K562 (cell line): ENCODE data around the gene TGM1. TPM values are rescaled to one million over a fixed set of nuclear protein-coding genes. Genes with fewer than 3 reads are reported as not detected.

Experiments used
- ASH1L ChIP-seq: fragments of 450-650 bp; IDR thresholded peaks from 2 replicates; pipeline ENCODE4 v1.6.1; 2018; ENCODE audit warnings: borderline replicate concordance, mild to moderate bottlenecking, low read depth; ENCODE audit not compliant: partially characterized antibody
- BRD9 ChIP-seq: fragments of 450-650 bp; IDR thresholded peaks from 2 replicates; pipeline ENCODE4 v1.6.1; 2018; ENCODE audit warnings: low read depth; ENCODE audit not compliant: partially characterized antibody
- CREB1 ChIP-seq, 2 experiments: sonication (generic) in 1 of 2; formaldehyde crosslinking in 1 of 2; IDR thresholded peaks; 2 replicates each; pipeline versions ENCODE4 v1.6.1 to v1.8.0; 2012 to 2022; ENCODE audit warnings: inconsistent platforms in 1 of 2, mild to moderate bottlenecking in 1 of 2, missing genetic modification reagents in 1 of 2, moderate library complexity in 1 of 2
- FOXA1 ChIP-seq: fragments of 450-650 bp; IDR thresholded peaks from 2 replicates; pipeline ENCODE4 v1.6.1; 2016; ENCODE audit warnings: mild to moderate bottlenecking, borderline replicate concordance
- GTF2F1 ChIP-seq: IDR thresholded peaks from 2 replicates; pipeline ENCODE4 v1.6.1; 2011; ENCODE audit warnings: low read depth, low read length, improper control_type of control experiment
- NCOA4 ChIP-seq: fragments of 450-650 bp; IDR thresholded peaks from 2 replicates; pipeline ENCODE4 v1.6.1; 2018; ENCODE audit warnings: mild to moderate bottlenecking; ENCODE audit not compliant: partially characterized antibody
- POLR2A ChIP-seq: fragments of 450-650 bp; conservative IDR thresholded peaks from 2 replicates; pipeline ENCODE4 v1.6.1; 2016
- TARDBP ChIP-seq: fragments of 450-650 bp; IDR thresholded peaks from 2 replicates; pipeline ENCODE4 v1.6.1; 2016
- TFAM ChIP-seq: fragments of 250-450 bp; sonication (Bioruptor Pico); conservative IDR thresholded peaks from 2 replicates; pipeline ENCODE4 v1.5.0; 2021; ENCODE audit warnings: mild to moderate bottlenecking, moderate library complexity
- WHSC1 ChIP-seq: IDR thresholded peaks from one replicate; pipeline ENCODE4 v1.6.1; 2012; ENCODE audit warnings: low read length, control low read depth, inconsistent platforms
- ZNF408 ChIP-seq: fragments of 250-450 bp; sonication (Bioruptor Pico); IDR thresholded peaks from 2 replicates; pipeline ENCODE4 v1.4.0; 2020; ENCODE audit warnings: low read depth, mild to moderate bottlenecking, moderate library complexity
- ZNF445 ChIP-seq: fragments of 250-450 bp; sonication (Bioruptor Pico); IDR thresholded peaks from 2 replicates; pipeline ENCODE4 v1.4.0; 2020; ENCODE audit warnings: low read depth, mild to moderate bottlenecking, moderate library complexity
- ZNF644 ChIP-seq: fragments of 200-800 bp; sonication (Bioruptor generic); IDR thresholded peaks from 2 replicates; pipeline ENCODE4 v1.6.1; 2016; ENCODE audit warnings: low read depth, missing genetic modification characterization, missing compliant biosample characterization
- polyA plus RNA-seq, 8 experiments: library from polyadenylated mRNA; depleted of rRNA in 4 of 8; stranded (reverse) in 5 of 8; unstranded in 3 of 8; fragments of >200 nt; fragmentation: Nextera tagmentation in 2 of 8; fragmentation: Illumina TruSeq in 1 of 8; extraction: Ambion mirVana in 2 of 8; extraction: Trizol in 1 of 8; gene quantifications; 2 replicates each; pipeline versions ENCODE4 v1.2.1 to v1.2.3, GENCODE V29; 2011 to 2014; ENCODE audit warnings: inconsistent platforms in 1 of 8, missing spikeins in 1 of 8
- total RNA-seq, 7 experiments: library from RNA; depleted of rRNA in 6 of 7; stranded (reverse); fragments of >200 nt in 6 of 7; fragmentation: Illumina TruSeq in 2 of 7; extraction: Trizol in 2 of 7; gene quantifications; 2 replicates each; pipeline versions ENCODE4 v1.2.1 to v1.2.3, GENCODE V29; 2011 to 2021; ENCODE audit warnings: low replicate concordance in 1 of 7
- TF ChIP-seq, protein P1 (sequence below): fragments of 200-600 bp; sonication (generic); IDR thresholded peaks from one replicate; pipeline ENCODE4 v1.6.1; 2012; ENCODE audit warnings: mild to moderate bottlenecking, low read depth, low read length, inconsistent platforms
- TF ChIP-seq, protein P2 (sequence below): sonication (generic); formaldehyde crosslinking; IDR thresholded peaks from 2 replicates; pipeline ENCODE4 v1.8.0; 2022; ENCODE audit warnings: mild to moderate bottlenecking, missing genetic modification reagents, borderline replicate concordance

TGM1 gene
- total and polyA plus RNA-seq, 9 of the 15 experiments (the other 6 are each of a cell fraction or from before 2014, with no cell fraction given): 0.13 to 4.4 (median 0.88) TPM

DNA sequence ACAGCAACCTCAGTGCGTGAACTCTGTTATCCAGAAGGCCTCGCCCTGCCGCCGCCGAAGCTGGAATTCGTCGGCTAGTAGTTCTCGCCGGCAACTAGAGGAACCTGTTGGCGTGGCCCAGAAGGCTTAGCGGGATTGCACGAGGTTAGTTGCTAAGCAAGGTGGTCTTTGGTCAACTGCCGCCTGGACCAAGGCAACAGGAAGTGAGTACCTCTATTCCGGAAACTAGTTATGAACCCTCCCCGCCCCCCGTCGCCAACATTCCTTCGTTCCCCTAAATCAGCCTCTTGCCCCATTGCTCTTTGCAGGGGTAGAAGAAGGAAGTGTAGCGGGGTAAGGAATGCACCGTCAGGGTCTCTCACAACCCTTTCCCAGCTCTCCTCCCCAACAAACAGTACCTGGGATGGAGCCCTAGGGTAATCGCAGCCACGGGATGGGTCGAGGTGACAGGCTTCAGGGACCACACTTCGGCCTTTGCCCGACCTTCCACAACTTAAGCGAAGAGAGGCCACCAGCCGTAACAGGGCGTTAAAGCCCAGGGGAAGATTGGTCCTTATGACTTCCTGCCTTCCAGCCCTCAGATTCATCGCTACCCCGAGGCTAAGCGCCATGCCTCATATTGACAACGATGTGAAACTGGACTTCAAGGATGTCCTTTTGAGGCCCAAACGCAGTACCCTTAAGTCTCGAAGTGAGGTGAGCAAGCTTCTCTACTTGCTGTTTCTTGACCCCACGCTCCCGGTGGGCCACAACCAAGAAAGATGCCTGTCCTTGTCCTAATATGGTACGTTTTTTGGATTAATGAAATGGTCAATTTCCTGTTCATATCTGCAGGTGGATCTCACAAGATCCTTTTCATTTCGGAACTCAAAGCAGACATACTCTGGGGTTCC, 30.1 kb downstream of the TGM1 start, which contains the start of gene GMPR2 (continued):
- TF ChIP-seq, protein P1, sequence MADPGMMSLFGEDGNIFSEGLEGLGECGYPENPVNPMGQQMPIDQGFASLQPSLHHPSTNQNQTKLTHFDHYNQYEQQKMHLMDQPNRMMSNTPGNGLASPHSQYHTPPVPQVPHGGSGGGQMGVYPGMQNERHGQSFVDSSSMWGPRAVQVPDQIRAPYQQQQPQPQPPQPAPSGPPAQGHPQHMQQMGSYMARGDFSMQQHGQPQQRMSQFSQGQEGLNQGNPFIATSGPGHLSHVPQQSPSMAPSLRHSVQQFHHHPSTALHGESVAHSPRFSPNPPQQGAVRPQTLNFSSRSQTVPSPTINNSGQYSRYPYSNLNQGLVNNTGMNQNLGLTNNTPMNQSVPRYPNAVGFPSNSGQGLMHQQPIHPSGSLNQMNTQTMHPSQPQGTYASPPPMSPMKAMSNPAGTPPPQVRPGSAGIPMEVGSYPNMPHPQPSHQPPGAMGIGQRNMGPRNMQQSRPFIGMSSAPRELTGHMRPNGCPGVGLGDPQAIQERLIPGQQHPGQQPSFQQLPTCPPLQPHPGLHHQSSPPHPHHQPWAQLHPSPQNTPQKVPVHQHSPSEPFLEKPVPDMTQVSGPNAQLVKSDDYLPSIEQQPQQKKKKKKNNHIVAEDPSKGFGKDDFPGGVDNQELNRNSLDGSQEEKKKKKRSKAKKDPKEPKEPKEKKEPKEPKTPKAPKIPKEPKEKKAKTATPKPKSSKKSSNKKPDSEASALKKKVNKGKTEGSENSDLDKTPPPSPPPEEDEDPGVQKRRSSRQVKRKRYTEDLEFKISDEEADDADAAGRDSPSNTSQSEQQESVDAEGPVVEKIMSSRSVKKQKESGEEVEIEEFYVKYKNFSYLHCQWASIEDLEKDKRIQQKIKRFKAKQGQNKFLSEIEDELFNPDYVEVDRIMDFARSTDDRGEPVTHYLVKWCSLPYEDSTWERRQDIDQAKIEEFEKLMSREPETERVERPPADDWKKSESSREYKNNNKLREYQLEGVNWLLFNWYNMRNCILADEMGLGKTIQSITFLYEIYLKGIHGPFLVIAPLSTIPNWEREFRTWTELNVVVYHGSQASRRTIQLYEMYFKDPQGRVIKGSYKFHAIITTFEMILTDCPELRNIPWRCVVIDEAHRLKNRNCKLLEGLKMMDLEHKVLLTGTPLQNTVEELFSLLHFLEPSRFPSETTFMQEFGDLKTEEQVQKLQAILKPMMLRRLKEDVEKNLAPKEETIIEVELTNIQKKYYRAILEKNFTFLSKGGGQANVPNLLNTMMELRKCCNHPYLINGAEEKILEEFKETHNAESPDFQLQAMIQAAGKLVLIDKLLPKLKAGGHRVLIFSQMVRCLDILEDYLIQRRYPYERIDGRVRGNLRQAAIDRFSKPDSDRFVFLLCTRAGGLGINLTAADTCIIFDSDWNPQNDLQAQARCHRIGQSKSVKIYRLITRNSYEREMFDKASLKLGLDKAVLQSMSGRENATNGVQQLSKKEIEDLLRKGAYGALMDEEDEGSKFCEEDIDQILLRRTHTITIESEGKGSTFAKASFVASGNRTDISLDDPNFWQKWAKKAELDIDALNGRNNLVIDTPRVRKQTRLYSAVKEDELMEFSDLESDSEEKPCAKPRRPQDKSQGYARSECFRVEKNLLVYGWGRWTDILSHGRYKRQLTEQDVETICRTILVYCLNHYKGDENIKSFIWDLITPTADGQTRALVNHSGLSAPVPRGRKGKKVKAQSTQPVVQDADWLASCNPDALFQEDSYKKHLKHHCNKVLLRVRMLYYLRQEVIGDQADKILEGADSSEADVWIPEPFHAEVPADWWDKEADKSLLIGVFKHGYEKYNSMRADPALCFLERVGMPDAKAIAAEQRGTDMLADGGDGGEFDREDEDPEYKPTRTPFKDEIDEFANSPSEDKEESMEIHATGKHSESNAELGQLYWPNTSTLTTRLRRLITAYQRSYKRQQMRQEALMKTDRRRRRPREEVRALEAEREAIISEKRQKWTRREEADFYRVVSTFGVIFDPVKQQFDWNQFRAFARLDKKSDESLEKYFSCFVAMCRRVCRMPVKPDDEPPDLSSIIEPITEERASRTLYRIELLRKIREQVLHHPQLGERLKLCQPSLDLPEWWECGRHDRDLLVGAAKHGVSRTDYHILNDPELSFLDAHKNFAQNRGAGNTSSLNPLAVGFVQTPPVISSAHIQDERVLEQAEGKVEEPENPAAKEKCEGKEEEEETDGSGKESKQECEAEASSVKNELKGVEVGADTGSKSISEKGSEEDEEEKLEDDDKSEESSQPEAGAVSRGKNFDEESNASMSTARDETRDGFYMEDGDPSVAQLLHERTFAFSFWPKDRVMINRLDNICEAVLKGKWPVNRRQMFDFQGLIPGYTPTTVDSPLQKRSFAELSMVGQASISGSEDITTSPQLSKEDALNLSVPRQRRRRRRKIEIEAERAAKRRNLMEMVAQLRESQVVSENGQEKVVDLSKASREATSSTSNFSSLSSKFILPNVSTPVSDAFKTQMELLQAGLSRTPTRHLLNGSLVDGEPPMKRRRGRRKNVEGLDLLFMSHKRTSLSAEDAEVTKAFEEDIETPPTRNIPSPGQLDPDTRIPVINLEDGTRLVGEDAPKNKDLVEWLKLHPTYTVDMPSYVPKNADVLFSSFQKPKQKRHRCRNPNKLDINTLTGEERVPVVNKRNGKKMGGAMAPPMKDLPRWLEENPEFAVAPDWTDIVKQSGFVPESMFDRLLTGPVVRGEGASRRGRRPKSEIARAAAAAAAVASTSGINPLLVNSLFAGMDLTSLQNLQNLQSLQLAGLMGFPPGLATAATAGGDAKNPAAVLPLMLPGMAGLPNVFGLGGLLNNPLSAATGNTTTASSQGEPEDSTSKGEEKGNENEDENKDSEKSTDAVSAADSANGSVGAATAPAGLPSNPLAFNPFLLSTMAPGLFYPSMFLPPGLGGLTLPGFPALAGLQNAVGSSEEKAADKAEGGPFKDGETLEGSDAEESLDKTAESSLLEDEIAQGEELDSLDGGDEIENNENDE: no peak
- TF ChIP-seq WHSC1 (no peak), TARDBP (no peak), CREB1 (IDR thresholded peaks at IDR 0.05) (no peak), CREB1 (CRISPR knock-in tag; IDR thresholded peaks at IDR 0.05) (no peak), BRD9 (no peak), ZNF408 (no peak), TFAM (CRISPR knock-in tag) (no peak), POLR2A (peak; percentile 64), GTF2F1 (no peak), FOXA1 (no peak), ZNF445 (CRISPR knock-in tag) (no peak), NCOA4 (no peak), ZNF644 (tag) (no peak), ASH1L (no peak)
- TF ChIP-seq, protein P2, sequence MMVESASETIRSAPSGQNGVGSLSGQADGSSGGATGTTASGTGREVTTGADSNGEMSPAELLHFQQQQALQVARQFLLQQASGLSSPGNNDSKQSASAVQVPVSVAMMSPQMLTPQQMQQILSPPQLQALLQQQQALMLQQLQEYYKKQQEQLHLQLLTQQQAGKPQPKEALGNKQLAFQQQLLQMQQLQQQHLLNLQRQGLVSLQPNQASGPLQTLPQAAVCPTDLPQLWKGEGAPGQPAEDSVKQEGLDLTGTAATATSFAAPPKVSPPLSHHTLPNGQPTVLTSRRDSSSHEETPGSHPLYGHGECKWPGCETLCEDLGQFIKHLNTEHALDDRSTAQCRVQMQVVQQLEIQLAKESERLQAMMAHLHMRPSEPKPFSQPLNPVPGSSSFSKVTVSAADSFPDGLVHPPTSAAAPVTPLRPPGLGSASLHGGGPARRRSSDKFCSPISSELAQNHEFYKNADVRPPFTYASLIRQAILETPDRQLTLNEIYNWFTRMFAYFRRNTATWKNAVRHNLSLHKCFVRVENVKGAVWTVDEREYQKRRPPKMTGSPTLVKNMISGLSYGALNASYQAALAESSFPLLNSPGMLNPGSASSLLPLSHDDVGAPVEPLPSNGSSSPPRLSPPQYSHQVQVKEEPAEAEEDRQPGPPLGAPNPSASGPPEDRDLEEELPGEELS (CRISPR knock-in tag): no peak
